NCI-H1092 treated with DMSO at 0.1 percent for 48 hours (cell line): ENCODE data around the gene MRLN.

Source experiments
- DNase-seq: peaks from one replicate; lab custom pipeline; 2025; lab: John Stamatoyannopoulos, UW

The MRLN gene

DNA sequence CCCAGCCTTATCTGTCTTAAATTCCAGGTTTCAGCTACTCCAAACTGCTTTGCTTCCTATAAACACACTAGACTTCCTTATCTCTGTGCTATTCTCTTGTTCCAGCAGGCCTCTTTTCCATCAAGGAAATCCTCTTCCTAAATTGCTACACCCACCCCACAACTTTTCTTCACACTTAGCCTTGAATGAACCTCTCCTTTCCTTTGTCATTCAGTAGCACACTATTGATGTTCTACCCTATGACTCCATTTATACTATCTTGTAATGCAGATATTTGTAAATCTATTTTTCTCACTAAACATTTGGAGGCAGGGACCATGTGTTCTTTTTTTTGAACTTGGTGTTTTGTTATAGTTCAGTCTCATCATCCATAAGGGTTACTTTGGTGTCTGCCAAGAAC lies 47.3 kb downstream of the MRLN start:
- no peak for DNase-seq

DNA sequence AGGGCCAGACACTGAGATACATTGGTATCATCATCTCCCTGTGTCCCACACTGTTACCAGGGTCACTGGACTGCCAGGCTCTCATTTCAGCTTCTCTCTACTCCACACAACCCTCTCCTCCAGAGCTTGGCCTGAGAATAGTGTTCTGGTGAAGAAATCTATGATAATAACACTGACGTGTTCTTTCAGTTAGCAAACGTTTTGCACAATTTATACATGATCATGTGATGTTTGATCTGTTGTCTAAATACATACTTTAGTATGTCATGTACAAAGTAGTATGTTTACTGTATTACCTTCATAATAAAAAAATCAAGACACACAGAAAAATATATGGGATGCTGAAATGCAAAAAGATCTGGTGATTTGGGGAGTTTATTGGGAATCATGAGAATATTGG lies 48.6 kb downstream of the MRLN start:
- no peak for DNase-seq

GRCh38 chr10:59702347-59702746 lies 50.9 kb downstream of the MRLN start:
- no peak for DNase-seq

- DNase-seq = no peak
Observed at GRCh38 chr10:59700709-59701108, 52.5 kb downstream of the MRLN start.

DNA sequence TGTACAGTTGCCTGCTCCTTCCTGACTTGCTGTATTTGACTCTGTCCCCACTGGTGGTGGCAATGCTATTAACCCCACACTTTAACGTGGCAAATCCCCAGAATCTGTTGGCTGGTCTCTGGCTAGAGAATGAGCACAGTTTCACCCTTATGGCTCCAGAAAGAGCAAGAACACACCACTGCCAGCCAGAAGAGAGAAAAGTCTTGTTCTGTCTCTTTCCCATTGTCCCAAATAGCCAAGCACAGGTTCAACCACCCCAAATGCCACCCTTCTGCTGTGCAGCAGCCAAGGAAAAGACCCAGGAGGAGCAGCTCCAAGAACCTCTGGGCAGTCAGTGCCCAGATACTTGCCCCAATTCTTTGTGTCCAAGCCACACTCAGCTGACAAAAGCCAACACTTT lies 54.9 kb downstream of the MRLN start:
- no peak for DNase-seq

- DNase-seq = no peak
Observed at GRCh38 chr10:59695637-59696036, 57.6 kb downstream of the MRLN start.

GRCh38 chr10:59694936-59695335 lies 58.3 kb downstream of the MRLN start:
- DNase-seq = no peak

GRCh38 chr10:59692113-59692512 lies 61.1 kb downstream of the MRLN start:
- DNase-seq = no peak

- DNase-seq = no peak
Observed at GRCh38 chr10:59688921-59689351, 64.3 kb downstream of the MRLN start.

DNA sequence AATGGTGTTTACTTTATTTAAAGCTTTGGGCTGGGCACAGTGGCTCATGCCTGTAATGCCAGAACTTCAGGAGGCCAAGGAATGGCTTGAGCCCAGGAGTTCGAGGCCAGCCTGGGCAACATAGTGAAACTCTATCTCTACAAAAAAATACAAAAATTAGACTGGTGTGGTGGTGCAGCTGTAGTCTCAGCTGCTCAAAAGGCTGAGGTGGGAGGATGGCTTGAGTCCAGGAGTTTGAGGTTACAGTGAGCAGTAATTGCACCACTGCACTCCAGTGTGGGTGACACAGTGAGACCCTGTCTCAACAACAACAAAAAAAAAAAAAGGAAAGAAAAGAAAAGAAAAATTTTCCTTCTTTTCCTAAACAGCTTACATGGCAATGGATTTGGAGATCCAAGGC lies 65.6 kb downstream of the MRLN start:
- DNase-seq = no peak
